HepG2 (cell line): Measurements from ENCODE around the gene PCIF1. TPM values are rescaled to one million over a fixed set of nuclear protein-coding genes. Genes with fewer than 3 reads are reported as not detected.
A peak's percentile ranks its signal among the peaks of the same experiment; 100 is the strongest.

ENCODE experiments used
- ARNT ChIP-seq: fragments of 450-650 bp; IDR thresholded peaks from 2 replicates; pipeline ENCODE4 v1.6.1; 2017
- CBX1 ChIP-seq: IDR thresholded peaks from one replicate; pipeline ENCODE4 v1.6.1; 2016; ENCODE audit warnings: antibody characterized with exemption, low read depth
- MLLT10 ChIP-seq: sonication (generic); formaldehyde crosslinking; IDR thresholded peaks from 2 replicates; pipeline ENCODE4 v1.4.0; 2020; ENCODE audit warnings: missing genetic modification reagents
- NFE2L2 ChIP-seq: fragments of 150-350 bp; IDR thresholded peaks from 2 replicates; pipeline ENCODE4 v1.6.1; 2014; ENCODE audit warnings: low read length
- RFX1 ChIP-seq: fragments of 450-650 bp; IDR thresholded peaks from 2 replicates; pipeline ENCODE4 v1.6.1; 2017
- SNAI1 ChIP-seq: sonication (generic); formaldehyde crosslinking; IDR thresholded peaks from 2 replicates; pipeline ENCODE4 v1.5.0; 2020; ENCODE audit warnings: mild to moderate bottlenecking, missing genetic modification reagents, borderline replicate concordance
- SP140L ChIP-seq: sonication (generic); formaldehyde crosslinking; IDR thresholded peaks from 2 replicates; pipeline ENCODE4 v1.4.0; 2020; ENCODE audit warnings: missing genetic modification reagents, borderline replicate concordance
- ZNF136 ChIP-seq: sonication (generic); formaldehyde crosslinking; IDR thresholded peaks from 2 replicates; pipeline ENCODE4 v1.8.1; 2022; ENCODE audit warnings: low read depth, mild to moderate bottlenecking, moderate library complexity, missing genetic modification reagents
- ZNF75D ChIP-seq: sonication (generic); formaldehyde crosslinking; IDR thresholded peaks from 2 replicates; pipeline ENCODE4 v1.8.1; 2023; ENCODE audit warnings: missing genetic modification reagents, mild to moderate bottlenecking, borderline replicate concordance
- polyA plus RNA-seq, 8 experiments: library from polyadenylated mRNA; depleted of rRNA in 3 of 8; stranded (reverse) in 7 of 8; unstranded in 1 of 8; fragments of >200 nt; fragmentation: Illumina TruSeq in 4 of 8; extraction: Trizol in 4 of 8; gene quantifications; 2 replicates each; pipeline versions ENCODE4 v1.2.1 to v1.2.3, GENCODE V29; 2011 to 2016; ENCODE audit warnings: low read depth in 4 of 8, missing spikeins in 1 of 8, mixed read lengths in 1 of 8; ENCODE audit not compliant: insufficient read depth in 1 of 8
- total RNA-seq, 5 experiments: library from RNA; depleted of rRNA; stranded (reverse); fragments of >200 nt; fragmentation: Illumina TruSeq; extraction: Trizol; gene quantifications; 2 replicates each; pipeline ENCODE4 v1.2.3, GENCODE V29; 2016; ENCODE audit warnings: low read depth in 1 of 5
- TF ChIP-seq, protein P1 (sequence below): sonication (generic); formaldehyde crosslinking; IDR thresholded peaks from 2 replicates; pipeline ENCODE4 v1.5.1; 2020; ENCODE audit warnings: mild to moderate bottlenecking, missing genetic modification reagents, moderate library complexity
- TF ChIP-seq, protein P2 (sequence below): IDR thresholded peaks from 2 replicates; pipeline ENCODE4 v1.6.1; 2016; ENCODE audit warnings: low read depth
- TF ChIP-seq, protein P3 (sequence below): sonication (generic); formaldehyde crosslinking; IDR thresholded peaks from 2 replicates; pipeline ENCODE4 v1.9.0; 2022; ENCODE audit warnings: missing genetic modification reagents, mild to moderate bottlenecking, borderline replicate concordance
- TF ChIP-seq, protein P4 (sequence below): IDR thresholded peaks from 2 replicates; pipeline ENCODE4 v1.6.1; 2016
- TF ChIP-seq, protein P5 (sequence below): IDR thresholded peaks from 2 replicates; pipeline ENCODE4 v1.6.1; 2016; ENCODE audit warnings: missing biosample characterization, missing genetic modification reagents, low read depth
- TF ChIP-seq, protein P6 (sequence below): sonication (generic); formaldehyde crosslinking; IDR thresholded peaks from 2 replicates; pipeline ENCODE4 v1.8.1; 2023; ENCODE audit warnings: mild to moderate bottlenecking, missing genetic modification reagents, borderline replicate concordance
- TF ChIP-seq, protein P7 (sequence below): sonication (generic); formaldehyde crosslinking; IDR thresholded peaks from 2 replicates; pipeline ENCODE4 v1.5.0; 2020; ENCODE audit warnings: missing genetic modification reagents, mild to moderate bottlenecking, borderline replicate concordance
- TF ChIP-seq, protein P8 (sequence below): sonication (generic); formaldehyde crosslinking; IDR thresholded peaks from 2 replicates; pipeline ENCODE4 v1.5.0; 2020; ENCODE audit warnings: mild to moderate bottlenecking, missing genetic modification reagents, borderline replicate concordance

PCIF1 gene
- total and polyA plus RNA-seq, 2 of the 13 experiments (the other 11 are each of a cell fraction or from before 2014, with no cell fraction given), result 20.9 to 24.4 TPM

DNA sequence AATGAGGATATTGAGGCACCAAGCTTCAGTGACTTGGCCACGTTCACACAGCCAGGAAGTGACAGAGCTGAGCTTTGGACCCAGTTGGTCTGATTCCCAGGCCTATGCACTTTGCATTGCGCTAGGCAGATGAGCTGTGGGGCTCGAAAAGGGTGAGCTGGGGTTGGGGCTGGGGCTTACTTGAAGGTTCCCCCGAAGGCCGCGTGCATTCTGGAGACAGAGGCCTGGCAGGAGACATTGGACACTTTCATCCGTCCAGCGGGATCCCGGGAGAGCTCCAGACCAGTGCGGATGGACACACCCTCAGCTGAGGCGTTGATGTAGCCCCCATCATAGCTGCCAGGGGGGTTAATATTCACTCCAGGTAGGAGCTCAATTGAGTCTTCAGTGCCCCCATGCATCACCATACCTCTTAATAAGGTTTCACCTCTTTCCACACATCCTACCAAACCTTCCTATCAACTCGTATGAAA is 25.1 kb upstream of the PCIF1 start (continued):
- TF ChIP-seq, protein P1, sequence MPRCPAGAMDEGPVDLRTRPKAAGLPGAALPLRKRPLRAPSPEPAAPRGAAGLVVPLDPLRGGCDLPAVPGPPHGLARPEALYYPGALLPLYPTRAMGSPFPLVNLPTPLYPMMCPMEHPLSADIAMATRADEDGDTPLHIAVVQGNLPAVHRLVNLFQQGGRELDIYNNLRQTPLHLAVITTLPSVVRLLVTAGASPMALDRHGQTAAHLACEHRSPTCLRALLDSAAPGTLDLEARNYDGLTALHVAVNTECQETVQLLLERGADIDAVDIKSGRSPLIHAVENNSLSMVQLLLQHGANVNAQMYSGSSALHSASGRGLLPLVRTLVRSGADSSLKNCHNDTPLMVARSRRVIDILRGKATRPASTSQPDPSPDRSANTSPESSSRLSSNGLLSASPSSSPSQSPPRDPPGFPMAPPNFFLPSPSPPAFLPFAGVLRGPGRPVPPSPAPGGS, result no peak
- TF ChIP-seq, protein P2, sequence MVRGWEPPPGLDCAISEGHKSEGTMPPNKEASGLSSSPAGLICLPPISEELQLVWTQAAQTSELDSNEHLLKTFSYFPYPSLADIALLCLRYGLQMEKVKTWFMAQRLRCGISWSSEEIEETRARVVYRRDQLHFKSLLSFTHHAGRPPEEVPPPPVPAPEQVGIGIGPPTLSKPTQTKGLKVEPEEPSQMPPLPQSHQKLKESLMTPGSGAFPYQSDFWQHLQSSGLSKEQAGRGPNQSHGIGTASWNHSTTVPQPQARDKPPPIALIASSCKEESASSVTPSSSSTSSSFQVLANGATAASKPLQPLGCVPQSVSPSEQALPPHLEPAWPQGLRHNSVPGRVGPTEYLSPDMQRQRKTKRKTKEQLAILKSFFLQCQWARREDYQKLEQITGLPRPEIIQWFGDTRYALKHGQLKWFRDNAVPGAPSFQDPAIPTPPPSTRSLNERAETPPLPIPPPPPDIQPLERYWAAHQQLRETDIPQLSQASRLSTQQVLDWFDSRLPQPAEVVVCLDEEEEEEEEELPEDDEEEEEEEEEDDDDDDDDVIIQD (CRISPR knock-in tag), result 0 out of 2 replicates have a peak, but pooled peaks have one; percentile 41
- no peak for TF ChIP-seq RFX1
- TF ChIP-seq, protein P3, sequence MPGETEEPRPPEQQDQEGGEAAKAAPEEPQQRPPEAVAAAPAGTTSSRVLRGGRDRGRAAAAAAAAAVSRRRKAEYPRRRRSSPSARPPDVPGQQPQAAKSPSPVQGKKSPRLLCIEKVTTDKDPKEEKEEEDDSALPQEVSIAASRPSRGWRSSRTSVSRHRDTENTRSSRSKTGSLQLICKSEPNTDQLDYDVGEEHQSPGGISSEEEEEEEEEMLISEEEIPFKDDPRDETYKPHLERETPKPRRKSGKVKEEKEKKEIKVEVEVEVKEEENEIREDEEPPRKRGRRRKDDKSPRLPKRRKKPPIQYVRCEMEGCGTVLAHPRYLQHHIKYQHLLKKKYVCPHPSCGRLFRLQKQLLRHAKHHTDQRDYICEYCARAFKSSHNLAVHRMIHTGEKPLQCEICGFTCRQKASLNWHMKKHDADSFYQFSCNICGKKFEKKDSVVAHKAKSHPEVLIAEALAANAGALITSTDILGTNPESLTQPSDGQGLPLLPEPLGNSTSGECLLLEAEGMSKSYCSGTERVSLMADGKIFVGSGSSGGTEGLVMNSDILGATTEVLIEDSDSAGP (CRISPR knock-in tag), result peak; percentile 49; the same call in 1 of the 2 replicates
- TF ChIP-seq ARNT, result no peak
- TF ChIP-seq, protein P4, sequence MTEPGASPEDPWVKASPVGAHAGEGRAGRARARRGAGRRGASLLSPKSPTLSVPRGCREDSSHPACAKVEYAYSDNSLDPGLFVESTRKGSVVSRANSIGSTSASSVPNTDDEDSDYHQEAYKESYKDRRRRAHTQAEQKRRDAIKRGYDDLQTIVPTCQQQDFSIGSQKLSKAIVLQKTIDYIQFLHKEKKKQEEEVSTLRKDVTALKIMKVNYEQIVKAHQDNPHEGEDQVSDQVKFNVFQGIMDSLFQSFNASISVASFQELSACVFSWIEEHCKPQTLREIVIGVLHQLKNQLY (CRISPR knock-in tag), result peak; percentile 47; the same call in 1 of the 2 replicates
- no peak for TF ChIP-seq NFE2L2
- TF ChIP-seq MLLT10, result no peak
- no peak for TF ChIP-seq ZNF136 (CRISPR knock-in tag)
- TF ChIP-seq, protein P5, sequence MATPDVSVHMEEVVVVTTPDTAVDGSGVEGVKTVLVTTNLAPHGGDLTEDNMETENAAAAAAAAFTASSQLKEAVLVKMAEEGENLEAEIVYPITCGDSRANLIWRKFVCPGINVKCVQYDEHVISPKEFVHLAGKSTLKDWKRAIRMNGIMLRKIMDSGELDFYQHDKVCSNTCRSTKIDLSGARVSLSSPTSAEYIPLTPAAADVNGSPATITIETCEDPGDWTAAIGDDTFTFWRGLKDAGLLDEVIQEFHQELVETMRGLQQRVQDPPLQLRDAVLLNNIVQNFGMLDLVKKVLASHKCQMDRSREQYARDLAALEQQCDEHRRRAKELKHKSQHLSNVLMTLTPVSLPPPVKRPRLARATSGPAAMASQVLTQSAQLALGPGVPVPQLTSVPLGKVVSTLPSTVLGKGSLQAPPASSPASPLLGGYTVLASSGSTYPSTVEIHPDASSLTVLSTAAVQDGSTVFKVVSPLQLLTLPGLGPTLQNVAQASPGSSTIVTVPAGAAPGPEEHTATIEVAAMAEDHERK (CRISPR knock-in tag), result no peak
- TF ChIP-seq, protein P6, sequence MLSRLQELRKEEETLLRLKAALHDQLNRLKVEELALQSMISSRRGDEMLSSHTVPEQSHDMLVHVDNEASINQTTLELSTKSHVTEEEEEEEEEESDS (CRISPR knock-in tag), result no peak
- TF ChIP-seq, protein P7, sequence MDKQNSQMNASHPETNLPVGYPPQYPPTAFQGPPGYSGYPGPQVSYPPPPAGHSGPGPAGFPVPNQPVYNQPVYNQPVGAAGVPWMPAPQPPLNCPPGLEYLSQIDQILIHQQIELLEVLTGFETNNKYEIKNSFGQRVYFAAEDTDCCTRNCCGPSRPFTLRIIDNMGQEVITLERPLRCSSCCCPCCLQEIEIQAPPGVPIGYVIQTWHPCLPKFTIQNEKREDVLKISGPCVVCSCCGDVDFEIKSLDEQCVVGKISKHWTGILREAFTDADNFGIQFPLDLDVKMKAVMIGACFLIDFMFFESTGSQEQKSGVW, result no peak
- TF ChIP-seq SP140L (CRISPR knock-in tag), result no peak
- TF ChIP-seq SNAI1 (CRISPR knock-in tag), result no peak; the same call in 1 of the 2 replicates
- TF ChIP-seq, protein P8, sequence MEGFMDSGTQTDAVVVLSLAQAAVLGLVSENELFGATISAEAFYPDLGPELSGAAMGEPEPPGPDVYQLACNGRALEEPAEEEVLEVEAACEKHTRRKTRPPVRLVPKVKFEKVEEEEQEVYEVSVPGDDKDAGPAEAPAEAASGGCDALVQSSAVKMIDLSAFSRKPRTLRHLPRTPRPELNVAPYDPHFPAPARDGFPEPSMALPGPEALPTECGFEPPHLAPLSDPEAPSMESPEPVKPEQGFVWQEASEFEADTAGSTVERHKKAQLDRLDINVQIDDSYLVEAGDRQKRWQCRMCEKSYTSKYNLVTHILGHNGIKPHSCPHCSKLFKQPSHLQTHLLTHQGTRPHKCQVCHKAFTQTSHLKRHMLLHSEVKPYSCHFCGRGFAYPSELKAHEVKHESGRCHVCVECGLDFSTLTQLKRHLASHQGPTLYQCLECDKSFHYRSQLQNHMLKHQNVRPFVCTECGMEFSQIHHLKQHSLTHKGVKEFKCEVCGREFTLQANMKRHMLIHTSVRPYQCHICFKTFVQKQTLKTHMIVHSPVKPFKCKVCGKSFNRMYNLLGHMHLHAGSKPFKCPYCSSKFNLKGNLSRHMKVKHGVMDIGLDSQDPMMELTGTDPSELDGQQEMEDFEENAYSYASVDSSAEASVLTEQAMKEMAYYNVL (CRISPR knock-in tag), result no peak; the same call in 1 of the 2 replicates
- TF ChIP-seq ZNF75D (CRISPR knock-in tag), result no peak
- TF ChIP-seq CBX1, result no peak
